ENCODE results near the gene NPDC1.

- TF ChIP-seq CTCF (conservative IDR thresholded peaks at IDR 0.05) (no peak), ZFX (IDR thresholded peaks at IDR 0.05) (no peak)
Observed at GRCh38 chr9:137020771-137021567, 25.0 kb downstream of the NPDC1 start.

Data from C4-2B (cell line).